ENCODE data around the gene ATP8A2. TPM values are rescaled to one million over a fixed set of nuclear protein-coding genes. Genes with fewer than 3 reads are reported as not detected.

The ATP8A2 gene
- total and polyA plus RNA-seq, 2 of the 8 experiments (the other 6 are each of a cell fraction or from before 2014, with no cell fraction given) = 2.4 to 8.3 TPM

DNA sequence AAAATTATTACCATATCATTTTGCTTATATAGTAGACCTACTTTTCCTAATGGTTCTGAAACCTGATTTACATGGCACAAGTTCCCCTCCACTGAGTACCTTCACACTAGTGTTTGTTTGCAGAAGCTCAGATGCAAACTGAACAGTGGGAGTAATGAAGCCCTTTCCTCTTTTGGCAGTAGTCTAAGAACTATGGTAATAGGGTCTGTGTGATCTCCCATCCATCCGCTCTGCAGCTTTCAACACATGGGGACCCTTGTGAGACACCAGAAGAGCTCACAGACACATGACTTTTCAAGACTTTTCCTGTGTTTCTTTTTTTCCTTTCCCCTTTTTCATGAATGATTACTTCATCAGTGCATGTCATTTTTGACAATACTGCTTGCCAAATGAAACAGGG is 336.0 kb downstream of the ATP8A2 start:
- no peak overlapping the region for H3K9ac ChIP-seq (replicated peaks in 1 of 4; ENCODE audit: extremely low read depth in 1 of 4, low read depth in 3 of 4, low read length in 3 of 4)
- H2BK120ac ChIP-seq (replicated peaks; ENCODE audit: low read depth, low read length) = no peak overlapping the region
- WGBS, 2 experiments (ENCODE audit: extremely low coverage in 1 of 2, insufficient coverage in 1 of 2, insufficient read length in 1 of 2, insufficient replicate concordance in 2 of 2, low coverage in 1 of 2, low lambda C conversion rate in 2 of 2, missing lambda C conversion rate in 1 of 2) = 94% methylated on average over 1 of the region's 1 CpG; no CpG with 5 or more reads in 1 of the 2 experiments
- no peak overlapping the region for H4K91ac ChIP-seq (replicated peaks; ENCODE audit: insufficient read length, low read length)
- H3K4me2 ChIP-seq (ENCODE audit: insufficient read depth in 1 of 2, low read depth in 2 of 2, low read length in 2 of 2) = no peak overlapping the region
- no peaks in the 10 kb centered on the region for H3K79me2 ChIP-seq (ENCODE audit: control insufficient read depth in 1 of 2, insufficient read depth in 2 of 2, low read length in 2 of 2)
- no peaks in the 10 kb centered on the region for H3K79me1 ChIP-seq (ENCODE audit: low read depth, low read length)
- no peaks in the 10 kb centered on the region for H3K27me3 ChIP-seq (replicated peaks in 1 of 4; ENCODE audit: control insufficient read depth in 3 of 4, extremely low read depth in 1 of 4, insufficient read depth in 3 of 4, low read length in 3 of 4)
- FAIRE-seq = no peak
- no peak overlapping the region for H3K4me3 ChIP-seq (ENCODE audit: extremely low read depth in 1 of 4, insufficient read depth in 2 of 4, low read depth in 3 of 4, low read length in 4 of 4)
- ChIA-PET POLR2A (ENCODE audit: partially characterized antibody) (no interaction called here), CTCF (ENCODE audit: partially characterized antibody) (interaction anchor here (1.2 kb wide), 1 partner anchor 17 kb away, joined by 3 read pairs; no protein-coding TSS in a partner anchor)
- no peaks in the 10 kb centered on the region for H3K36me3 ChIP-seq (ENCODE audit: control insufficient read depth in 2 of 4, insufficient read depth in 4 of 4, low read length in 3 of 4)
- H2BK20ac ChIP-seq (ENCODE audit: low read length) = no peak overlapping the region
- no peak overlapping the region for H3K27ac ChIP-seq (ENCODE audit: low read depth, low read length)
- H2AK5ac ChIP-seq (ENCODE audit: low read depth, low read length) = no peak overlapping the region
- H4K5ac ChIP-seq (ENCODE audit: insufficient read length, low read depth, low read length) = no peak overlapping the region
- no peaks in the 10 kb centered on the region for H3K9me3 ChIP-seq (ENCODE audit: insufficient read depth in 2 of 2, low read depth in 1 of 2, low read length in 1 of 2)
- no peak overlapping the region for H3K18ac ChIP-seq (ENCODE audit: extremely low read depth, low read length)
- no peaks in the 10 kb centered on the region for H3K4me1 ChIP-seq (replicated peaks in 1 of 4; ENCODE audit: control insufficient read depth in 3 of 4, insufficient read depth in 4 of 4, low read length in 3 of 4)
- H4K8ac ChIP-seq (ENCODE audit: extremely low read depth, insufficient read depth, low read length) = no peak overlapping the region
- H3K14ac ChIP-seq (ENCODE audit: insufficient read length) = no peak overlapping the region
- H4K20me1 ChIP-seq (replicated peaks in 1 of 2; ENCODE audit: control insufficient read depth in 1 of 2, insufficient read depth in 2 of 2, low read length in 2 of 2) = no peaks in the 10 kb centered on the region
- H3K23ac ChIP-seq (ENCODE audit: insufficient read length) = no peak overlapping the region
- H3K56ac ChIP-seq (replicated peaks; ENCODE audit: insufficient read length, low read depth, low read length) = no peak overlapping the region
- H2BK15ac ChIP-seq (ENCODE audit: low read length) = no peak overlapping the region
- no peaks in the 10 kb centered on the region for H3K23me2 ChIP-seq (ENCODE audit: low read depth, low read length)
- no peak for DNase-seq (ENCODE audit: low read depth in 1 of 2, low spot score in 2 of 2)
- no peak overlapping the region for H2BK5ac ChIP-seq (ENCODE audit: low read depth, low read length)
- H2BK12ac ChIP-seq (ENCODE audit: low read depth, low read length) = no peak overlapping the region
- TF ChIP-seq TAF7 (optimal IDR thresholded peaks at IDR 0.05; ENCODE audit: borderline replicate concordance, low read depth, low read length) = no peak
- no peak for TF ChIP-seq SP1 (IDR thresholded peaks at IDR 0.05; ENCODE audit: low read depth, low read length)
- no peak for TF ChIP-seq EP300 (IDR thresholded peaks at IDR 0.05; ENCODE audit: borderline replicate concordance in 1 of 2, low read depth in 2 of 2, low read length in 2 of 2)
- no peak for TF ChIP-seq KDM4A (IDR thresholded peaks at IDR 0.05; ENCODE audit: low read depth, low read length, severe bottlenecking)
- TF ChIP-seq POU5F1 (IDR thresholded peaks at IDR 0.05; ENCODE audit: low read depth, low read length) = no peak
- TF ChIP-seq JUND (IDR thresholded peaks at IDR 0.05; ENCODE audit: low read length) = no peak
- no peak for TF ChIP-seq RNF2 (IDR thresholded peaks at IDR 0.05; ENCODE audit: borderline replicate concordance, low read depth, low read length, missing control alignments, poor library complexity, severe bottlenecking)
- TF ChIP-seq, protein P1, sequence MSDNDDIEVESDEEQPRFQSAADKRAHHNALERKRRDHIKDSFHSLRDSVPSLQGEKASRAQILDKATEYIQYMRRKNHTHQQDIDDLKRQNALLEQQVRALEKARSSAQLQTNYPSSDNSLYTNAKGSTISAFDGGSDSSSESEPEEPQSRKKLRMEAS (IDR thresholded peaks at IDR 0.05) = no peak
- no peak for TF ChIP-seq HDAC2 (IDR thresholded peaks at IDR 0.05; ENCODE audit: borderline replicate concordance in 1 of 2, low read depth in 2 of 2, low read length in 2 of 2)
- TF ChIP-seq NANOG (IDR thresholded peaks at IDR 0.05; ENCODE audit: insufficient read depth, low read depth, low read length, poor library complexity, severe bottlenecking) = no peak
- H3K4ac ChIP-seq (replicated peaks; ENCODE audit: insufficient read length, low read depth, low read length) = no peak overlapping the region
- no peak overlapping the region for H2AFZ ChIP-seq (ENCODE audit: low read length)

Measured in H1 (cell line).